22Rv1 (cell line): ENCODE results near the gene MNAT1.

Source experiments
- ZFX ChIP-seq: fragments of 450-650 bp; IDR thresholded peaks from 2 replicates; pipeline ENCODE4 v1.6.1; 2017; ENCODE audit warnings: antibody characterized with exemption, borderline replicate concordance
- TF ChIP-seq, protein P1 (sequence below): fragments of 450-650 bp; IDR thresholded peaks from 2 replicates; pipeline ENCODE4 v1.5.1; 2017; ENCODE audit warnings: mild to moderate bottlenecking

DNA sequence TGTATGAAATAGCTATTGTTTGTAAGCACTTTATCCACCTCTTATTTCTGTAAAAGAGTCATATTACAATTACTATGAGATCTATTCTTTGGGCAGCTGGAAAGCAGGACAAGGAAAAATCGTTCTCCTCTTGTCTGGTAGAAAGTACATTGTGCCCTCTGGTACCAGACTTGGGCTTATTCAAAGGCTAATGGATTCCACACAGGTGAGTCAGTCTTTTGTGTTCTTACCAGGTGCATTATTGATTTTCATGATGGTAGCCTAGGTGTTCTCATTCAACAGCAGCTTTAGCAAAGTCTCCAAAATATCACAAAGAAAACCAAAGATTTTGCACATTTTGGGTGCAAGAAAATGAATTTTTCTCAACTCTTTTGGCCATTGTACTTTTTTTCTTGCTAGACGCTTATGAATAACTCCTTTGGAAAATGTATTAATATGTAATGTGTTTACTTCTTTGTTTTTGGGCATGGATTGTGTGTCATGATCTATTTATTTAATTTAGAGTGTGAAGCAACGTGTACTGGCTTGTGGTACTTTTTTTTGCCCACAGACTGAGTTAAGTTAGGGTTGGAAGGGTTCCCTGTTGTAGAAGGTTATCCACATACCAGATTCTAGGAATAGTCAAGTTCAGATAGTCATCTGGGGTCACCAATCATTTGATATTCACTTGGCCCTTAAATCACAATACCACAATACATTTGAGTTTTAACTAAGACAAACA is 26.2 kb downstream of the MNAT1 start:
- TF ChIP-seq, protein P1, sequence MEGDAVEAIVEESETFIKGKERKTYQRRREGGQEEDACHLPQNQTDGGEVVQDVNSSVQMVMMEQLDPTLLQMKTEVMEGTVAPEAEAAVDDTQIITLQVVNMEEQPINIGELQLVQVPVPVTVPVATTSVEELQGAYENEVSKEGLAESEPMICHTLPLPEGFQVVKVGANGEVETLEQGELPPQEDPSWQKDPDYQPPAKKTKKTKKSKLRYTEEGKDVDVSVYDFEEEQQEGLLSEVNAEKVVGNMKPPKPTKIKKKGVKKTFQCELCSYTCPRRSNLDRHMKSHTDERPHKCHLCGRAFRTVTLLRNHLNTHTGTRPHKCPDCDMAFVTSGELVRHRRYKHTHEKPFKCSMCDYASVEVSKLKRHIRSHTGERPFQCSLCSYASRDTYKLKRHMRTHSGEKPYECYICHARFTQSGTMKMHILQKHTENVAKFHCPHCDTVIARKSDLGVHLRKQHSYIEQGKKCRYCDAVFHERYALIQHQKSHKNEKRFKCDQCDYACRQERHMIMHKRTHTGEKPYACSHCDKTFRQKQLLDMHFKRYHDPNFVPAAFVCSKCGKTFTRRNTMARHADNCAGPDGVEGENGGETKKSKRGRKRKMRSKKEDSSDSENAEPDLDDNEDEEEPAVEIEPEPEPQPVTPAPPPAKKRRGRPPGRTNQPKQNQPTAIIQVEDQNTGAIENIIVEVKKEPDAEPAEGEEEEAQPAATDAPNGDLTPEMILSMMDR: no peak
- no peak for TF ChIP-seq ZFX
